Hepatocyte (in vitro differentiated cells): ENCODE data around the gene RGCC. TPM values are rescaled to one million over a fixed set of nuclear protein-coding genes. Genes with fewer than 3 reads are reported as not detected.

ENCODE experiments used
- DNase-seq: peaks from one replicate; pipeline ENCODE4 v3.0.0-alpha.2; 2016; ENCODE audit warnings: low spot score
- H2AFZ ChIP-seq: fragments of 200-600 bp; sonication (generic); 2 replicates; pipeline ENCODE4 v1.6.0; 2016; ENCODE audit warnings: antibody characterized with exemption, mild to moderate bottlenecking
- H3K27ac ChIP-seq: fragments of 200-600 bp; sonication (generic); 2 replicates; pipeline ENCODE4 v1.5.1; 2016; ENCODE audit warnings: mild to moderate bottlenecking
- H3K27me3 ChIP-seq: fragments of 200-600 bp; sonication (generic); 2 replicates; pipeline ENCODE4 v1.6.1; 2016
- H3K36me3 ChIP-seq: fragments of 200-600 bp; sonication (generic); replicated peaks from 2 replicates; pipeline ENCODE4 v1.5.1; 2016; ENCODE audit warnings: low read depth; ENCODE audit not compliant: insufficient read depth
- H3K4me1 ChIP-seq: fragments of 200-600 bp; sonication (generic); 2 replicates; pipeline ENCODE4 v1.5.1; 2016; ENCODE audit warnings: mild to moderate bottlenecking, moderate library complexity; ENCODE audit not compliant: insufficient read depth
- H3K4me2 ChIP-seq: fragments of 200-600 bp; sonication (generic); 2 replicates; pipeline ENCODE4 v1.6.0; 2016
- H3K4me3 ChIP-seq: fragments of 200-600 bp; sonication (generic); 2 replicates; pipeline ENCODE4 v1.5.1; 2016; ENCODE audit warnings: mild to moderate bottlenecking
- H3K79me2 ChIP-seq: fragments of 200-600 bp; sonication (generic); 2 replicates; pipeline ENCODE4 v1.6.0; 2017; ENCODE audit warnings: mild to moderate bottlenecking
- H3K9me2 ChIP-seq: fragments of 200-600 bp; sonication (generic); replicated peaks from 2 replicates; pipeline ENCODE4 v1.6.0; 2017; ENCODE audit warnings: mild to moderate bottlenecking; ENCODE audit not compliant: insufficient read depth
- H3K9me3 ChIP-seq: fragments of 200-600 bp; sonication (generic); 2 replicates; pipeline ENCODE4 v1.5.1; 2016; ENCODE audit warnings: low read depth, mild to moderate bottlenecking
- H4K20me1 ChIP-seq: fragments of 200-600 bp; sonication (generic); 2 replicates; pipeline ENCODE4 v1.6.0; 2016; ENCODE audit warnings: mild to moderate bottlenecking; ENCODE audit not compliant: insufficient read depth, poor library complexity, severe bottlenecking
- EZH2 ChIP-seq: fragments of 200-600 bp; sonication (generic); IDR thresholded peaks from 2 replicates; pipeline ENCODE4 v1.6.1; 2016; ENCODE audit warnings: antibody characterized with exemption, mild to moderate bottlenecking, borderline replicate concordance
- EZH2phosphoT487 ChIP-seq: fragments of 200-600 bp; sonication (generic); IDR thresholded peaks from one replicate; pipeline ENCODE4 v1.6.1; 2018; ENCODE audit warnings: antibody characterized with exemption, mild to moderate bottlenecking, low read depth, moderate library complexity; ENCODE audit not compliant: unreplicated experiment, severe bottlenecking
- WGBS: methylation state at CpG from one replicate; pipeline ENCODE4 v1.1.6; 2016; ENCODE audit warnings: low lambda C conversion rate; ENCODE audit errors: missing lambda C conversion rate; 5-methylcytosine and 5-hydroxymethylcytosine counted together
- polyA plus RNA-seq: library from polyadenylated mRNA; unstranded; fragments of >200 nt; fragmentation: Nextera tagmentation; extraction: Ambion mirVana; gene quantifications from 2 replicates; pipeline ENCODE4 v1.2.1, GENCODE V29; 2016
- total RNA-seq: library from RNA; depleted of rRNA; stranded (reverse); fragments of >200 nt; gene quantifications from 2 replicates; pipeline ENCODE4 v1.2.3, GENCODE V29; 2014
- TF ChIP-seq, protein P1 (sequence below): fragments of 200-600 bp; sonication (generic); IDR thresholded peaks from 2 replicates; pipeline ENCODE4 v1.5.1; 2016; ENCODE audit warnings: antibody characterized with exemption, mild to moderate bottlenecking; ENCODE audit not compliant: poor library complexity

Gene RGCC
- total and polyA plus RNA-seq, 2 experiments from 2014 or later: 8.1 to 19.9 TPM

GRCh38 chr13:41434831-41435520 lies 22.4 kb upstream of the RGCC start:
- Histone ChIP-seq H3K36me3 (no peaks in the 10 kb centered on the region), H3K4me2 (no peak overlapping the region), H3K27ac (no peak overlapping the region), H3K9me2 (no peaks in the 10 kb centered on the region), H3K79me2 (no peaks in the 10 kb centered on the region), H4K20me1 (no peaks in the 10 kb centered on the region), H3K27me3 (no peaks in the 10 kb centered on the region), H2AFZ (no peak overlapping the region), H3K4me3 (no peak overlapping the region), H3K4me1 (no peaks in the 10 kb centered on the region), H3K9me3 (no peaks in the 10 kb centered on the region)
- no peak for TF ChIP-seq EZH2phosphoT487
- TF ChIP-seq EZH2: no peak
- TF ChIP-seq, protein P1, sequence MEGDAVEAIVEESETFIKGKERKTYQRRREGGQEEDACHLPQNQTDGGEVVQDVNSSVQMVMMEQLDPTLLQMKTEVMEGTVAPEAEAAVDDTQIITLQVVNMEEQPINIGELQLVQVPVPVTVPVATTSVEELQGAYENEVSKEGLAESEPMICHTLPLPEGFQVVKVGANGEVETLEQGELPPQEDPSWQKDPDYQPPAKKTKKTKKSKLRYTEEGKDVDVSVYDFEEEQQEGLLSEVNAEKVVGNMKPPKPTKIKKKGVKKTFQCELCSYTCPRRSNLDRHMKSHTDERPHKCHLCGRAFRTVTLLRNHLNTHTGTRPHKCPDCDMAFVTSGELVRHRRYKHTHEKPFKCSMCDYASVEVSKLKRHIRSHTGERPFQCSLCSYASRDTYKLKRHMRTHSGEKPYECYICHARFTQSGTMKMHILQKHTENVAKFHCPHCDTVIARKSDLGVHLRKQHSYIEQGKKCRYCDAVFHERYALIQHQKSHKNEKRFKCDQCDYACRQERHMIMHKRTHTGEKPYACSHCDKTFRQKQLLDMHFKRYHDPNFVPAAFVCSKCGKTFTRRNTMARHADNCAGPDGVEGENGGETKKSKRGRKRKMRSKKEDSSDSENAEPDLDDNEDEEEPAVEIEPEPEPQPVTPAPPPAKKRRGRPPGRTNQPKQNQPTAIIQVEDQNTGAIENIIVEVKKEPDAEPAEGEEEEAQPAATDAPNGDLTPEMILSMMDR: no peak
- no peak for DNase-seq
- 88% methylated on average over 6 of the region's 6 CpGs for WGBS

- Histone ChIP-seq H3K4me3 (no peak overlapping the region), H3K27ac (no peak overlapping the region), H3K27me3 (no peaks in the 10 kb centered on the region), H3K4me1 (no peaks in the 10 kb centered on the region), H3K4me2 (no peak overlapping the region), H4K20me1 (no peaks in the 10 kb centered on the region), H3K9me2 (no peaks in the 10 kb centered on the region), H3K36me3 (no peaks in the 10 kb centered on the region), H3K9me3 (no peaks in the 10 kb centered on the region), H2AFZ (no peak overlapping the region), H3K79me2 (no peaks in the 10 kb centered on the region)
- WGBS: 90% methylated on average over 5 of the region's 5 CpGs
- no peak for DNase-seq
- TF ChIP-seq EZH2: no peak
- TF ChIP-seq, protein P1: no peak
- TF ChIP-seq EZH2phosphoT487: no peak
Observed at GRCh38 chr13:41443969-41444368, 13.4 kb upstream of the RGCC start.

GRCh38 chr13:41452462-41452861 lies 4.9 kb upstream of the RGCC start:
- Histone ChIP-seq H2AFZ (no peak overlapping the region), H3K9me3 (no peaks in the 10 kb centered on the region), H4K20me1 (no peaks in the 10 kb centered on the region), H3K36me3 (no peaks in the 10 kb centered on the region), H3K9me2 (no peaks in the 10 kb centered on the region), H3K4me2 (no peak overlapping the region), H3K27me3 (peaks cover 28% of the 10 kb centered on the region), H3K27ac (no peak overlapping the region), H3K4me1 (peaks cover 7% of the 10 kb centered on the region), H3K4me3 (no peak overlapping the region), H3K79me2 (no peaks in the 10 kb centered on the region)
- TF ChIP-seq EZH2 (no peak), EZH2phosphoT487 (no peak)
- TF ChIP-seq, protein P1: no peak
- WGBS: 93% methylated on average over 3 of the region's 3 CpGs
- no peak for DNase-seq
